GF-D8 (cell line): ENCODE results near the gene C6orf62.
"Not testable (repeated sequence)": the region's sequence is repeated elsewhere in the genome, so short reads cannot be mapped to it uniquely, and the experiment has no call there.

Source experiments
- DNase-seq: peaks from one replicate; lab custom pipeline; 2025; lab: John Stamatoyannopoulos, UW

C6orf62 gene

DNA sequence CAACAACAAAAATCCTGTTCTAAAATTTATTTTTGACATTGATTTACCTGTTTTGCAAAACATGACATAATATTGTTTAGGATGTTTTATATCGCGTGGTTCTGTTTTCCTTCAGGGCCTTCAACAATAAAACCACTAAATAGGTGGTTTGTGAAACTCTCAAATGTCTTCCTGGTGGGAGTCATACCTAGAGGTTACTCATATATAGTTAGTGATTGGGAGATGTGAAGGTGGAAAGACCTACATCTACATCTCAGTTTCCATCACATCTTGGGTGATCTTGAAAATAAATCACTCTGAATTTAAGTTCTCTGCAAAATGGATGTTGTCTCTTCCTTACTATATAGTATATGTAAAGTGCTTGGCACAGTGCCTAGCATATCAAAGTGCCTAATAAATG lies 22.9 kb downstream of the C6orf62 start:
- no peak for DNase-seq

DNA sequence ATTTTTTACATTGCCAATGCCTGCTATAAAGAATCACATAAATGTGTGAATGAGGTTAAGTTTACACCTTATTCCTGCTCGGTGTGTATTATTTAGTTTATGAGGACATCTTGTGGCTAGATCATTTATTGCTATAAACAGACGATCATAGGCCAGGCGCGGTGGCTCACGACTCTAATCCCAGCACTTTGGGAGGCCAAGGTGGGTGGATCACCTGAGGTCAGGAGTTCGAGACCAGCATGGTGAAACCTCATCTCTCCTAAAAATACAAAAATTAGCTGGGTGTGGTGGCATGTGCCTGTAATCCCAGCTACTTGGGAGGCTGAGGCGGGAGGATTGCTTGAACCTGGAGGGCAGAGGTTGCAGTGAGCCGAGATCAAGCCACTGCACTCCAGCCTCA lies 23.3 kb downstream of the C6orf62 start:
- DNase-seq = not testable (repeated sequence)

DNA sequence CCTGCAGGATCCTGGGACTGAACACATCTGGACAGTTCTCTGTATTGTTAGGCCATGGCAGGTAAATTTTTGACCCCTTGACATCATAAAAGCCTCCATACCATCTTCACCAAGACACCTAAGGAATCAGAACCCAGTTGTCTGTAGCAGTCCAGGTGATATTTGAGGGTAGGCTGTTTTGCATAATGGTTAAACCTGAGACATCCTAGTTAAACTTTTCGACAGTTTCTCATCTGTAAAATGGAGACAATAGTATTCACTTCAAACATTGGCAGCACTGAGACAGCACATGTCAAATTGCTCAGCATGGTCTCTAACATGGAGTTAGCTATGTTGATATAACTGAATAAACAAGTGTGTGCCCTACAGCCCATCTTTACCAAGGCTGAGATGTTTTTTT lies 24.8 kb downstream of the C6orf62 start:
- DNase-seq = no peak

DNA sequence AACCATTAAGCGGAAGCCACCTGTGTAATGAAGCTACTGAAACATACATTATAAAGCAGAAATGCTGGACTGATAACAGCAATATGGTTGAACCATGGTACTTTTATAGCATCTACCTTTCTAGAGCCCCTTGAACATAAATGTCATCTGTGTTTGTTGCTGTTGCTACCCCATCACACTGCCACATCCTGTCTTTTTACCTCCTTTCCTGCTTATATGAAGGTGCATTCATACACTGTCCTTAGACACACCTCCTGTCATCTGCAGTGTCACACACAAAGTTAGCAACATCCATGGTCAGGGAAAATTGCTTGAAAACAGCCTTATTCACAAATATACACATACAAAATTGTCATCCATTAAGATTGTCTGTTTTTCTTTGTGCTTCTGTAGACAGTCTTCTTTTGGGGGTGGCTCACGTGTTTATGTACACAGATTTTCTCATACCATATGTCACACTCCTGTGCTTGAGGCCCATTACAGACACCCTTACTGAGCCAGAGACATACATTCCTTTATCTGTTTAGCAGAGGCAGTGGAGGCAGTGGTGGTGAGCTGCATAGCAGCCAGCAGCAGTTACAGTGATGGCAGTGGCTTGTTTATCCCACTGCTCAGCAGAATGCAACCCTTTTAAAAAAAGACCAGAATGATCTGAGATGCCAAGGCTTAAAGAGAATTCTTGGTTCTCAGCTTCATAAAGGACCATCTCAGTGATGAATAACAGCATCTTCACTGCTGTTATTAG lies 25.9 kb downstream of the C6orf62 start:
- no peak for DNase-seq

DNA sequence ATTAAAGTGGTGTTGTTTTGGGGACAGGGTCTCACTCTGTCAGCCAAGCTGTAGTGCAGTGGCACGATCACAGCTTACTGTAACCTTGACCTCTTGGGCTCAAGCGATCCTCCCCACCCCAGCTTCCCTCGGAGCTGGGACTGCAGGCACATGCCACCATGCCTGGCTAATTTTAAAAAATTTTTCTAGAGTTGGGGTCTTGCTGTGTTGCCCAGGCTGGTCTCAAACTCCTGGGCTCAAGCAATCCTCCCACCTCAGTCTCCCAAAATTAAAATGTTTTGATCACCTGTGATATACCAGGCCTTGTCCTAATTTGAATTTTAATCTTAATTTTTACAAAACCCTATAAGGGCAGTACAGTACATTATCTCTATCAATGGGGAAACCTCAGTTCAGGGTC lies 26.5 kb downstream of the C6orf62 start:
- no peak for DNase-seq

- no peak for DNase-seq
These were observed 27.0 kb downstream of the C6orf62 start for GRCh38 chr6:24692003-24692402.

- no peak for DNase-seq
These were observed 27.4 kb downstream of the C6orf62 start for GRCh38 chr6:24691550-24691949.

DNA sequence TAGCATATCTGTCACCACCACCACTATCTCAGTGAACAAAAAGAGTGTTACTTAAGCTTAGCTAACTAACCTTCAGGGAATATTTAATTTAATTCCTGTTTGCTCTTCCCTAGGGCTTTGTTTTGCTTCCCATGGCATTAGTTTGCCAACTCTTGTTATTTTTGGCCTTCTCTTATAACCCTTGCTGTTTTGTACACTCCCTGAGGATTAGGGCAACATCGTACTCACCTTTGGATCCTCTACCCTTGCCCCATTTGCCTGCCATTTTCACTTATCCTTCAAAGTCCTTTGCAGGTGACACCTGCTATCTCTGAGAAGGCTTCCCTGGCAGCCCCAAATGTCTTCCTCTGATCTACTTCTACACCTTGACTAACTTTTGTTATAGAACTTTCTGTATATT lies 28.4 kb downstream of the C6orf62 start:
- no peak for DNase-seq

GRCh38 chr6:24689964-24690363 lies 29.0 kb downstream of the C6orf62 start:
- no peak for DNase-seq

DNA sequence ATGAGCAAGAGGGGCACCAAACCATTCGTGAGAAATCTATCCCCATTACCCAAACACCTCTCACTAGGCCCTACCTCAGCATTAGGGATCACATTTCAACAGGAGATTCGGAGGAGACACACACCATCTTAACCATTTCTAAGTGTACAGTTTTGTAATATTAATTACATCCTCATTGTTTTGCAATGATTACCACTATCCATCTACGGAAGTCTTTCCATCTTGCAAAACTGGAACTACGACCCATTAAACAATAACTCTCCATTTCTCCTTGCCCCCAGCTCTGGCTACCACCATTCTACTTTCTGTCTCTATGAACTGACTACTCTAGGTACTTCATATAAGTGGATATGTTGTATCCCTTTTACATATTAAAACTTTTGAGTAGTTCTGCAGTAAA lies 32.0 kb downstream of the C6orf62 start:
- no peak for DNase-seq

GRCh38 chr6:24686408-24686807 lies 32.5 kb downstream of the C6orf62 start:
- DNase-seq = no peak

DNA sequence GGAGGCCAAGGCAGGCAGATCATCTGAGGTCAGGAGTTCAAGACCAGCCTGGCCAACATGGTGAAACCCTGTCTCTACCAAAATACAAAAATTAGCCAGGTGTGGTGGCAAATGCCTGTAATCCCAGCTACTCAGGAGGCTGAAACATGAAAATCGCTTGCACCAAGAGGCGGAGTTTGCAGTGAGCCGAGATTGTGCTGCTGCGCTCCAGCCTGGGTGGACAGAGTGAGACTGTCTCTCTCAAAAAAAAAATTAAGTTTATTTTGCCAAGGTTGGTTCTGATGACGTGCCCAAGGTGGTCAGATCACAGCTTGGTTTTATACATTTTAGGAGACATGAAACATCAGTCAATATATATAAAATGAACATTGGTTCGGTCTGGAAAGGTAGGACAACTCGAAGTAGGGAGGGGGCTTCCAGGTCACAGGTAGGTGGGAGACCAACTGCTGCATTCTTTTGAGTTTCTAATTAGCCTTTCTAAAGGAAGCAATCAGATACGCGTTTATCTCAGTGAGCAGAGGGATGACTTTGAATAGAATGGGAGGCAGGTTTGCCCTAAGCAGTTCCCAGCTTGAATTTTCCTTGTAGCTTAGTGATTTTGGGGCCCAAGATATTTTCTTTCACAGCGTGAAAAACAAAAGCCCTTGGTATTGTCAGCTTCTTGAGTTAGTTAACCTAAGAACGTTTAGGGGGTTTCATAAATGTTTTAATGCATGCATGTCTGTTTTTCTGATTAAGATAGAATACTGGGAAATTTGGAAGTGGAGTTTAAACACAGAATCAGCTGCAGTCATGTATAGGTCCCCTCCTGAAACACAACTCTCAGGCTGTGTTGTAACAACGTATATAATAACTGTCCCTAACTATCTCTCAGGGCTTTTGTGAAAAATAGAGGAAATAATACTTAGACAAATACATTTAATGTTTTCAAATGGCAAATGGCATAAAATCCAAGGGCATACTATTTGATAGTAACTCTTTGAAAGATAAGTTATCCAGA lies 35.4 kb downstream of the C6orf62 start:
- no peak for DNase-seq

DNA sequence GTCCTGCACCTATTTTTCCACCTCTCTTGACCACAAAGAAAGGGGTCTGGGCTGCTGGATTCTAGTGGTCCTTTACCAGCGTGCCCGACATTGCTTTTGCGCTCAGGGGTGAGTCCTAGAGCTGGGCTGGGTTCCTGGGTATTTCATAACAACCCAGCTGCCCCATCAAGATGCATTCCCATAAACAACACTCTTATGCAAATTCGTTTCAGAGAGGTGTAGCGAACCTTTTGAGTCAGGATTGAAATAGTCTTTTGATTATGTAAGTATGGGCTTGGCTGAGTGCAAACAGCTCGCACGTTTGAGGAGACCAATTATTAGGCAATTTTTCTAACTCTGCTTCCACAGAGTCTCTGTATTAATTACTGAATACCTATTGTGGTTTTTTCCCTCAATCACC lies 38.4 kb downstream of the C6orf62 start:
- DNase-seq = no peak

DNA sequence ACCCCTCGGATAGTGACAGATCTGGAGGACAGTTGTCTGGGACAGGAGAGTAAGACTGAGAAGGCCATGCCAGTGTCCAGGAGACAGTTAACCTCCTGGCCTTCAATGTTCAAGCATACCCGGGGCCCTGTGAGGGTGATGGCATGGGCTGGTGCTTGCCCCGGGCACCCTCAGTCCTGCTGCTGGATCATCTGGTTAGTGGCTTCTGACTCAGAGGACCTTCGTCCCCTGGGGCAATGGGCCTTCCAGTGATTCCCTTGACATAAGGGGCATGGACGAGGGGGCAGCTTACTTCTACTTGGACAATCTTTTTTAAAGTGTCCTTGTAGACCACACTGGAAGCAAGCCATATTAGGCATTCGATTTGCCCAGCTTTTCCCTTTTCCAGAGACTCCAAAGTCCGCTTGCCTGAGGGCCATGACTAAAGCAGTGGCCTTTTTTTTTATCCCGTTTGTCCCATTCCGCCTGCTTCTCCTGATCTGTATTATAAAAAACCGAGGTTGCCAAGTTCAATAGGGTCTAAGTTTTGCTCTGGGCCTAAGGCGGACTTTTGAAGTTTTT lies 40.1 kb downstream of the C6orf62 start:
- DNase-seq = not testable (repeated sequence)

DNA sequence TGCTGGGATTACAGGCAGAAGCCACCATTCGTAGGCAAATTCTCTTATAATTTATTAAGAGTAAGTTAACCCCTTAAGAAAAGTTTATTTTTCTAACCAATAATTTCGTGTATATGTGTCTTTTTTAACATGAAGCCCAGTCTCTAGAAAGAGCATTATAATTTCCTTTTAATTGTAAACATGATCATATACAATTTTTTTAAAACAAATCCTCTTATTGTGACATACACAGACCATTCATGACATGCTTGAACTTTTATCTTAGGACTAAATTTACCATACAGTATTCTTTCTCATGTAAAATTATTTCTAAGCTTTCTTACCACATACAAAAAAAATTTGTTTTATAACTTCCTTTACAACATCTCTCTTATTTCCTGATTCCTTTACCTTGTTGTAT lies 45.3 kb downstream of the C6orf62 start:
- no peak for DNase-seq

GRCh38 chr6:24672620-24673182 lies 46.3 kb downstream of the C6orf62 start:
- no peak for DNase-seq

DNA sequence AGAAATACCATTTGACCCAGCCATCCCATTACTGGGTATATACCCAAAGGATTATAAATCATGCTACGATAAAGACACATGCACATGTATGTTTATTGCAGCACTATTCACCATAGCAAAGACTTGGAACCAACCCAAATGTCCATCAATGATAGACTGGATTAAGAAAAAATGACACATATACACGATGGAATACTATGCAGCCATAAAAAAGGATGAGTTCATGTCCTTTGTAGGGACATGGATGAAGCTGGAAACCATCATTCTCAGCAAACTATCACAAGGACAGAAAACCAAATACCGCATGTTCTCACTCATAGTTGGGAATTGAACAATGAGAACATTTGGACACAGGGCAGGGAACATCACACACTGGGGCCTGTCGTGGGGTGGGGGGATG lies 47.9 kb downstream of the C6orf62 start:
- not testable (repeated sequence) for DNase-seq

DNA sequence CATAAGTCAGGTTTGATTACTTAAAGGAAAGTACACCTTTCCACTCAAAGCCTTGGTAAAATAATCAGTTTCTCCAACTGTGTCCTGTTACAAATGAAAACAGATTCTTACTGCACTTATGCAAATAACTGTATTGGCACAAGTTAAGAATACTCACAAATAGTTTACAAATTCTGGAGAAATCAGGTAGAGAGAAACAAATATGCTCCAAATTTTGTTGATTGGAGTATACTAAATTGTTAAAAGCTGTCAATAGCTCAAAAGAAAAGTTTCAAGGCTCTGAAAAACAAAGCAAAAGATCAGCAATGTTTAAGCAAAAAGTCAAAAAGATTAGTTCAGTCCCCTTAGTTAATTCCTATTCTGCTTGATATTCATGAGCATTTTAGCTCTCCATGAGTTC lies 48.5 kb downstream of the C6orf62 start:
- not testable (repeated sequence) for DNase-seq

DNA sequence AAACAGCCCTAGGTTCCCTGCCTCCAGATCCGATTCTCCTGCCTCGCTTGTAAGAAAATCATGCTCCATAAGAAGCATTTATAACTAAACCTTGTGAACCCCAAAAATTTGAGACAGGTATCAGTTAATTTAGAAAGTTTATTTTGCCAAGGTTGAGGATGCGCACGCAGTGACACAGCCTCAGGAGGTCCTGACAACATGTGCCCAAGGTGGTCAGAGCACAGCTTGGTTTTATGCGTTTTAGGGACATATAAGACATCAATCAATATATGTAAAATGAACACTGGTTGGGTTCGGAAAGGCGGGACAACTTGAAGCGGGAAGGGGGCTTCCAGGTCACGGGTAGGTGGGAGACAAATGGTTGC lies 50.0 kb downstream of the C6orf62 start:
- DNase-seq = no peak

DNA sequence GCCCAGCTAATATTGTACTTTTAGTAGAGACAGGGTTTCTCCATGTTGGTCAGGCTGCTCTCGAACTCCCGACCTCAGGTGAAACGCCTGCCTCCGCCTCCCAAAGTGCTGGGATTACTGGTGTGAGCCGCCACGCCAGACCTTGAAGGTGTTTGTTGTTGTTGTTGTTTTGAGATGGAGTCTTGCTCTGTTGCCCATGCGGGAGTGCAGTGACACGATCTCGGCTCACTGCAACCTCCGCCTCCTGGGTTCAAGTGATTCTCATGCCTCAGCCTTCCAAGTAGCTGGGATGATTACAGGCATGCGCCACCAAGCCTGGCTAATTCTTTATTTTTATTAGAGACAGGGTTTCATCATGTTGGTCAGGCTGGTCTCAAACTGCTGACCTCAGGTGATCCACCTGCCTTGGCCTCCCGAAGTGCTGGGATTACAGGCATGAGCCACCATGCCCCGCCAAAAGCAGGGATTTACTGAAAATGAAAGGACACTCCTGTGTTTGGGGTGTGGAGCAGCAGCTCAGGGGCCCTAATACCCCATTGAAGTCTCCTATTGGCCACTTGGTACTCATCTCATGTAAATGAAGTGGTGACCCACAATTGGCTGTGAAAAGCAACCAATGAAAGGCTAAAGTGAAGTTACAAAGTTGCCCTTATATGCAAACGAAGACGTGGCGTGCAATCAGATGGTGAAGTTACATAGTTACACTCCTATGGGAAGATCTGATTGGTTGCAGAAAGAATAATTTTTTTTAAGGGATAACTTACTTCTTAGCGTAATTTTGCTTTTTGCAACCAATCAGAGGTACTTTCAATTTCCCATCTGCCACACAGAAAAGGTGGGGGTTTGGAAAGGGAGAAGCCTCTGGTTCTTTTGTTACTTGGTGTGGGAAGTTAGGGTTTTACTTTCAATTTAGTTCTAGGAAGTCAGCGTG lies 50.6 kb downstream of the C6orf62 start:
- peak; percentile 99 for DNase-seq

DNA sequence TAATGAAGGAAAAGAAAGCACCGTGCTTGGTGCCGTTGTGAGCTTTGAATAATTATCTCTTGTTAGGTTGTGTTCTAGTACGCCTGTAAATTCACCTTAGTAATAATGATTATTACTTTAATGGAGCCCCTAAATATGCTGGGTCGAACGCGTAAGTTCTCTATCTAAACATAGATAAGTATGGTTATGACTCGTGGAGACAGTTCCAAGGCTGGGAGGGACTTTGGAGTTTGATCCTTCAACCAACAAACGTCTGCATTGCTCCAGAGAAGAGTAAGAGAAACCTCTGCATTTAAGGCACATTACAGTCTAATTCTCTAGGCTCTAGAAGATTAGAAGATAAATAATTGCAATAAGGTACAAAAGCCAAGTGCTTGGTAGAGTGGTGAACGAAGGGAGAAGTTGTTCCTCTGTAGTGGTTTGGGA lies 51.6 kb downstream of the C6orf62 start:
- DNase-seq = peak; percentile 11
